Gastrocnemius medialis (tissue), 4 donors: ENCODE results near the gene SYT6. TPM values are rescaled to one million over a fixed set of nuclear protein-coding genes. Genes with fewer than 3 reads are reported as not detected.

Experiments used
- ATAC-seq, 2 donors: fragments of 150-250 bp; one replicate each; pipeline ENCODE4 v1.9.1; 2016
- DNase-seq, 2 donors: peaks; one replicate each; pipeline ENCODE4 v3.0.0-alpha.2; 2019
- H3K27ac ChIP-seq, 4 donors: fragments of 200-600 bp; sonication (generic); 1 replicate in 1 of 4; 2 replicates in 3 of 4; pipeline ENCODE4 v1.5.1; 2016 to 2018; ENCODE audit warnings: mild to moderate bottlenecking in 2 of 4, moderate library complexity in 1 of 4
- H3K27me3 ChIP-seq, 3 donors: fragments of 200-600 bp; sonication (generic) in 2 of 3; 1 replicate in 1 of 3; 2 replicates in 2 of 3; pipeline versions ENCODE4 v1.5.1 to v1.6.0; 2016 to 2019; ENCODE audit warnings: mild to moderate bottlenecking in 1 of 3, moderate library complexity in 1 of 3
- H3K36me3 ChIP-seq, 2 donors: fragments of 200-600 bp; sonication (generic) in 1 of 2; one replicate each; pipeline ENCODE4 v1.5.1; 2017 to 2018
- H3K4me1 ChIP-seq, 2 donors: fragments of 200-600 bp; sonication (generic) in 1 of 2; one replicate each; pipeline ENCODE4 v1.5.1; 2016 to 2017; ENCODE audit warnings: mild to moderate bottlenecking in 2 of 2
- H3K4me3 ChIP-seq, 4 donors: fragments of 200-600 bp; sonication (generic) in 3 of 4; 1 replicate in 1 of 4; 2 replicates in 3 of 4; pipeline ENCODE4 v1.5.1; 2016 to 2019; ENCODE audit warnings: mild to moderate bottlenecking in 2 of 4
- H3K9me3 ChIP-seq, 3 donors: fragments of 200-600 bp; sonication (generic) in 2 of 3; 1 replicate in 1 of 3; 2 replicates in 2 of 3; pipeline ENCODE4 v1.5.1; 2016 to 2019
- CTCF ChIP-seq, 5 experiments: fragments of 450-650 bp in 3 of 5; fragments of 200-600 bp in 2 of 5; sonication (generic) in 2 of 5; IDR thresholded peaks in 4 of 5; conservative IDR thresholded peaks in 1 of 5; 1 replicate in 4 of 5; 2 replicates in 1 of 5; pipeline ENCODE4 v1.5.1; 2016 to 2019; ENCODE audit warnings: antibody characterized with exemption in 5 of 5, mild to moderate bottlenecking in 3 of 5, moderate library complexity in 3 of 5
- POLR2A ChIP-seq, 2 donors: fragments of 450-650 bp; IDR thresholded peaks; one replicate each; pipeline ENCODE4 v1.6.1; 2017; ENCODE audit warnings: antibody characterized with exemption in 2 of 2, mild to moderate bottlenecking in 2 of 2, moderate library complexity in 2 of 2
- in situ Hi-C, 4 donors: fragments of 200-750 bp; cut with MboI; loops; one replicate each; pipeline versions ENCODE4 v1.15.0 to v1.8.0; 2017; ENCODE audit warnings: low sequenced_read_pairs in 4 of 4
- intact Hi-C: fragments of 100-400 bp; cut with DNase I; formaldehyde crosslinking; loops from one replicate; pipeline ENCODE4 v1.15.1; 2023; ENCODE audit warnings: low total_unique reads
- total RNA-seq, 4 donors: library from RNA; depleted of rRNA; stranded (reverse); fragments of >200 nt; gene quantifications; one replicate each; pipeline versions ENCODE4 v1.1.0 to v1.2.3, GENCODE V29; 2016

SYT6 gene
- total RNA-seq, 4 donors from 2014 or later = 0.20 TPM; not detected in 3

GRCh38 chr1:114114185-114115094, 39.2 kb downstream of the SYT6 start:
- no peak overlapping the region for H3K4me3 ChIP-seq
- no peaks in the 10 kb centered on the region for H3K36me3 ChIP-seq
- TF ChIP-seq CTCF (IDR thresholded peaks at IDR 0.05 in 4 of 5, conservative IDR thresholded peaks at IDR 0.05 in 1 of 5) = no peak
- no peak for TF ChIP-seq POLR2A (IDR thresholded peaks at IDR 0.05)
- H3K27ac ChIP-seq = no peak overlapping the region
- no peaks in the 10 kb centered on the region for H3K4me1 ChIP-seq
- DNase-seq = no peak
- intact Hi-C loops (no loop called here), in situ Hi-C loops (no loop called here)
- ATAC-seq = no peak
- H3K9me3 ChIP-seq = no peaks in the 10 kb centered on the region
- no peaks in the 10 kb centered on the region for H3K27me3 ChIP-seq

- DNase-seq (peak in 1 of 2 donors; percentile 24), ATAC-seq (no peak)
- in situ Hi-C loops (no loop called here), intact Hi-C loops (no loop called here)
- Histone ChIP-seq H3K27me3 (no peaks in the 10 kb centered on the region), H3K27ac (no peak overlapping the region), H3K4me1 (no peaks in the 10 kb centered on the region), H3K36me3 (no peaks in the 10 kb centered on the region), H3K4me3 (no peak overlapping the region), H3K9me3 (no peaks in the 10 kb centered on the region)
- no peak for TF ChIP-seq POLR2A (IDR thresholded peaks at IDR 0.05)
- TF ChIP-seq CTCF (IDR thresholded peaks at IDR 0.05 in 4 of 5, conservative IDR thresholded peaks at IDR 0.05 in 1 of 5) = no peak
These were observed 40.1 kb downstream of the SYT6 start for GRCh38 chr1:114113411-114114184.

GRCh38 chr1:114112775-114113174, 40.9 kb downstream of the SYT6 start:
- H3K36me3 ChIP-seq = no peaks in the 10 kb centered on the region
- no peak overlapping the region for H3K4me3 ChIP-seq
- H3K4me1 ChIP-seq = no peaks in the 10 kb centered on the region
- TF ChIP-seq POLR2A (IDR thresholded peaks at IDR 0.05) = no peak
- no peak for TF ChIP-seq CTCF (IDR thresholded peaks at IDR 0.05 in 4 of 5, conservative IDR thresholded peaks at IDR 0.05 in 1 of 5)
- intact Hi-C loops = no loop called here
- no peak for DNase-seq
- H3K27ac ChIP-seq = no peak overlapping the region
- in situ Hi-C loops = no loop called here
- H3K27me3 ChIP-seq = no peaks in the 10 kb centered on the region
- no peaks in the 10 kb centered on the region for H3K9me3 ChIP-seq
- ATAC-seq = no peak

- H3K4me1 ChIP-seq = no peaks in the 10 kb centered on the region
- intact Hi-C loops = no loop called here
- no peaks in the 10 kb centered on the region for H3K27me3 ChIP-seq
These were observed 41.7 kb downstream of the SYT6 start for GRCh38 chr1:114111731-114112641.

More at GRCh38 chr1:114111731-114112641, 41.7 kb downstream of the SYT6 start:
- in situ Hi-C loops = no loop called here
- Histone ChIP-seq H3K36me3 (no peaks in the 10 kb centered on the region), H3K4me3 (no peak overlapping the region), H3K9me3 (no peaks in the 10 kb centered on the region), H3K27ac (no peak overlapping the region)
- ATAC-seq = no peak
- TF ChIP-seq CTCF (IDR thresholded peaks at IDR 0.05 in 4 of 5, conservative IDR thresholded peaks at IDR 0.05 in 1 of 5) = no peak
- no peak for TF ChIP-seq POLR2A (IDR thresholded peaks at IDR 0.05)
- no peak for DNase-seq
